Measurements from ENCODE around the gene CTBS.
"Not testable (repeated sequence)": the region's sequence is repeated elsewhere in the genome, so short reads cannot be mapped to it uniquely, and the experiment has no call there.

CTBS gene

DNA sequence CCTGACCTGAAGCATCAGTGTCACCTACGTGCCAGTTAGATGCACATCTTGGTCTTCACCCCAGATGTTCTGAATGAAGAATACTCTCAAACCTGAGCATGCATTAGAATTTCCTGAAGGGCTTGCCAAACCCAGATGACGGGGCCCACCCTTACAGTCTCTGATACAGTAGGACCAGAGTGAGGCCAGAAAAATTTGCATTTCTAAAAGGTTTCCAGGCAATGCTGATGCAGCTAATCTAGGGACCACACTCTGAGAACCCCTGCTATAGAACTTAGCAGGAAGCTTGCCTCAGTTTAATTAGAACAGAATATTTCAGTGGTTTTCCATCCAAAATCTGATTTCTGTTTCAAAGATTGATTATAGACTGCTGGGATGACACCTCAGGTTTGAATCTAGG is 9.9 kb upstream of the CTBS start:
- no peak for DNase-seq

DNA sequence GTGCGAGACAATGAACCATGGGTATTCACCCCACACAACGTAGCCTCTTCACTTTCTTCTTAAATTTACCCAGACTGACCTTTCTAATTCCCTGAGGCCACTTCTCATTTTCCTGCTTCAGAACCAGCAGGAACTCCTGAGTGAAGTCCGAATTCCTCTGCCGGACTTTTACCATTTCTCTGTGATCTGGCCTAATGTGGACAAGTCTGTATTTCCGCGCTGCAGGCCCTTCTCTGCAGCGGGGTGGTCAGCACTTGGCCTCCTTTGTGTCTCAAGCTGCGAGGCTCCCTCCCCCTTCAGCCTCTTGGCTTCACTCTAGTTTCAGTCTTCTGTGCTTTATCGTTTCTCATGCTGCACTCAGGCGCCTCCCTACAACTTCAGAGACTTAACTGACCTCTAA is 9.4 kb upstream of the CTBS start:
- no peak for DNase-seq

DNA sequence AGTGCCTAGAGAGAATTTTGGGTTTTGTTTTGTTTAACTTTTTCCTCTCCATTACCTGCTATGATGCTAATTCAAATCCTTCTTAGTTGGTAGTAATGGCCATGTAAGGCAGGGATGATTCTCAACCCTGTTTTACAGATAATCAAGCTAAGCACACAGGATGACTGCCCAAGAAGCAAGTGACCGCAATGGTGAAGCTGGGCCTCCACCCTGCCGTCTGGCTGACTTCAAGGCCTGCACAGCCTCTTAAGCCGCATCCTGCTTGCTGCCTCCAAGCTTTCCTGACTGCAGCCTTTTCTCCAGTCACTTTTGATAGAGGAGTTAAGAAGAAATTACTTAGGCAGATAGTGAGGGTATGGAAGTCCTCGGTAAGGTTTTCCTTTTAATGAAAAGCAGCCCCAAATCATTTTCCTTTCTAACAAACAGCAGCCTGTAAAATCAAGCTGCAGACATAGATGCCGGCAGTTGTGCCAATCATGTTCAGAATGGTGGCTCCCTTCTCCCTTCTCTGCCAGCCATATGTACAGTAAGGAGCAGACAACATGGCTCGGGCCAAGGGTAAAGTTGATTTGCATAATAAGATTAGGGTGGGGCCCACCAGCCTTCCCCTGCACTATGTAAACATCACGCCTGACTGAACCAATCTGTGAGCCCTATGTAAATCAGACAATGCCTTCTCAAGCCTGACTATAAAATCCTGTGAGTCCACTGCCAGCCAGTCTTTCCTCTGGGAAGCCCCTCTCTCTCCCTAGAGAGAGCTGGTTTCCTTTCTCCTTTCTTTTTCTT is 8.8 kb upstream of the CTBS start:
- DNase-seq: no peak

DNA sequence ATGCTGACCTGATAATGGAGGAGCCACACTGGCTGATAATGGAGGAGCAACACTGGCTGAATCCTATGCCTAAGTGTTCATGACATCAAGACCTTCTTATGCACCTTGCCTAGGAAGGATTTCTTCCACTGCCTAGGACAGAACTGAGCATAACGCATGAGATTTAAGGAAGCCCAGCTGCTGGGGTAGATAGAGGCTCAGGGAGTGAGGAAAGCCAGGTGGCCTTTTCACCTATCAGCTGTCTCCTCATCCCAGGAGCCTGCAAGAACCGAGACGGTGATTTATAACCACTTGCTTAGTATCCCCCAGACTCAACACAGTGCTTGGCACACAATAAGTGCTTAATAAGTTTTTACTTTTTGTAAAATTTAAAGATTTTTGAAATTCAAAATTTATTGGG is 7.4 kb upstream of the CTBS start:
- DNase-seq: no peak

DNA sequence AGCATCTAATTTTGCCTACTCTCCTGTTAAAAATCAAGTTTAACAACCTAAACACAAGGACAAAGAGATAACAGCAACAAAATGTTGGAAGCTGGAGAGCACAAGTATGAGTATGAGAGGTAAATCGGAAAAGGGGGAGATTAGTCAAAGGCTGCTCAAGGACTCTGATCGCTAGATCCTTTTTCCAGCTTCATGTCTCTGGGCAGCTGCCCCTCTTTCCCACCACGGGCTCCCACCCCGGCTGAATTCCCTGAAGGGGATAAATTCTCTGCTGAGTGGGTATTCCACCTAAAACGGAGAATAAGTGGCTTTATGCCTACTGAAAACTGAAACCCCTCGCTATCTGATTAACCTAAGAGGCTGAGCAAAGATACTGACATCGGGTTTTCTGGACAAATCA is 696 bp upstream of the CTBS start:
- DNase-seq: no peak

DNA sequence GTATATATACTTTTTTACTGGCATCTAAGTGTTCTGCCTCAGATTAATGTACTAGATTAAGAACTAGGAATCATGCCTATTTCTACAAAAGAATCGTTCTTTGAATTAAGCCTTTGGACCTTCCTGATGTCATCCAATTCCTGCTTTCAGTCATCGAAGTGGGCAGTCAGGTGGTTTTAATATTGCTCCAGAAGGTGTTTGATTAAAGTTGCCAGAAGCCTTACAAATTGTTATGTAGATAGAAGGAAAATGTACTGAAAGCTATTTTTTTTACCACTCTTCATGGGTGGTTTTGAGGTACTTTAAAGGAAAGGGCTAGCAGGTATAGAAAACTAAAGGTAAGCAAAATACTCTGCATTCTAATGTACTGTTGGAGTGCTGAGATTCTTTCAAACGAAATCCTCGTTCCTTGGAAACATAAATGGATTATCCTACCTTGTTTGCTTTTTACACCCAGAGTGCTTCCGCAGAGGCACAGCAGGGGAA is 716 bp downstream of the CTBS start:
- DNase-seq: no peak

DNA sequence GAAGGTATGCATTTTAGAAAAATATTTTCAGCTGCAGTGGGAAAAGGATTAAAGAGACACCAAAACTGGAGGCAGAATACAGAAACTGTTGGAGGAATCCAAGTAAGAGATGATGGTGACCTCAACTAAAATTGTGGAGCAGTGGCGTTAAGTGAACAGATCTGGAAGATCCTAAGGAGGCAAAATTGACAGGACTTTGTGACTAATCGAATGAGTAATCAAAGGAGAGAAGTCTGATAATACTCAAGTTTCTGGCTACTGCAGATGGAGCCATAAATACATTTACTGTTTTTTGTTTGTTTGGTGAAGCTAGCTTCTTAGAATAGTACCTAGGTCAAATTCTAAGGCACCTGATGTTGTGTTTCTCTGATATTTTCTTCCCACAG is 3.1 kb downstream of the CTBS start:
- no peak for DNase-seq

DNA sequence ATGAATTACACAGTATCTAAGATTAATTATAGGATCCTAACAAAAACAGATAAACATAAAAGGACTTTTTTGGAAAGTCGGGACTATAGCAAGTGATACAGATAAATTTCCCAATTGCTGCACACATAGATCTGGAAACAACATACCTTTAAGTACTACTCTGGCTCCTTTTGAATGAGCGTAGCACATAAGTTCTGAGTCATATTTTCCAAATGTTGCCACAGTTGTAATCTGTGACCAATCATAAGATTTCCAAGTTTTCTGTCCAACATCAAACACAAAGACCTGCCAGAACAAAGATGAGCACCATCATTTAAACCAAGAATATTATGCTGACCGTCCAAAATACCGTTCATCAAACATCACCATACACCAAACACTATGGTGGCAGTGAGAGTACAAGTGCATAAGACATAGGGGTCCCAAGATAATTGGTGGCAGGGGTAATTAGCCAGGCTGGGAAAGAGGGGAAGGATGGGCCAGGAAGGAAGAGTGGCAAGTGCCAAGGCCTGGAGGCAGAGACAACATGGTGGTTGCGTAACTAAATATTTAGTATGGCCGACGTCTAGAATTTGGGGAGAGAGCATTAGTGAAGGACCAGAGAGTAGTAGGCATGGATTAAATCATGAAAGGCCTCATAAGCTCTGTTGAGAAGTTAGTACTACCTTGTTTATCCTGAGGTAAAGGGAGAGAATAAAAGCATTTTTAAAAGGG is 3.6 kb downstream of the CTBS start:
- DNase-seq: no peak

DNA sequence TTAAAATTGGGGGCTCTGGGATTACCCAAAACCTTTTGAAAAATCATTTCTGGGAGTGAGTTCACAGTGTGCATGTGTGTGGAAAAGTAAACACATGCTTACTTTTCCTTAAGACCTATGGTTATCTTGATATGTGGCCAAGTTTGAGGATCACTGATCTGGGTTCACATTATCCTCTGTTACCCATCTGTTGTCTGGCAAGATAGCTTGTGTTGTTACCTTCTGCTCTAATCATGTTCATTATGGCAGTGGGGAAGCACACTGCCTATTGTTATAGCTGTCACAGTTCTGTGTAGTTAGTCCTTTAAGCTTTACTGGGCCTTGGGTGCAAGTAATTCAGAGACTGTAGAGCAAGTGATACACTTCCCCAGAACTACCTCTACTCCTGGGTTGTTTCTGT is 5.0 kb downstream of the CTBS start:
- DNase-seq: no peak

DNA sequence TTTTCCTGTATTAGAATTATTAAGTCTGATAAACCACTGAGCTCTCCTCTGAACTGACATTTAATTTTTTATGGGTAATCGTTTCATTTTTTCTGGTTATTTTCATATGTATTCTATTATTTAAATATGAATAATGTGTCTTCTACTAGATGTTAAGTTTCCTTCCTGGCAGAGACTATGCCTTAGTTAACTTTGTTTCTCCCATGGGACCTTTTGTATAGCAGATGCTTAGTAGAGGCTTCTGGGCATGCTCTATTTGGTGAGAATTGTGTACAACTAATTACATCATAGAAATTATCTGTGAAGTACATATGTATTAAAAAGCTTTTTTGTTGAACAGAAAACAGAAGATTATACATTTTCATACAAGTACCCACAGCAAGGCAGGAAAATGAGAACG is 23.4 kb downstream of the CTBS start:
- DNase-seq: no peak

DNA sequence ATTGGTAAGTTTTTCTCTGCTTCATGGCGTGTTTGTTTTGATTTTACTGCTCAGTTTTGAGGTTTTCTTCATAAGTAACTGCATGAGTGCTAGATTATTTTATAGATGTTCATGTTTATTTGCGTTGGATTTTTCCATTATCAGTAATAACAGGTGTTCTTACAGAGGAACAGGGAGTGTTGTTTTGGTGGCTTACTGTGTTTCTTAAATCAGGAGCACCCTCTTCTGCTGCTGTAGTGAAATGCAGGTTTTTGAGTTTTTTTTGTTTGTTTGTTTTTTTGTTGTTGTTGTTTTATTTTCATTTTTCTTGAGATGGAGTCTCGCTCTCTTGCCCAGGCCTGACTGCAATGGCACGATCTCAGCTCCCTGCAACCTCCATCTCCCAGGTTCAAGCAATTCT is 32.6 kb downstream of the CTBS start:
- DNase-seq: no peak

DNA sequence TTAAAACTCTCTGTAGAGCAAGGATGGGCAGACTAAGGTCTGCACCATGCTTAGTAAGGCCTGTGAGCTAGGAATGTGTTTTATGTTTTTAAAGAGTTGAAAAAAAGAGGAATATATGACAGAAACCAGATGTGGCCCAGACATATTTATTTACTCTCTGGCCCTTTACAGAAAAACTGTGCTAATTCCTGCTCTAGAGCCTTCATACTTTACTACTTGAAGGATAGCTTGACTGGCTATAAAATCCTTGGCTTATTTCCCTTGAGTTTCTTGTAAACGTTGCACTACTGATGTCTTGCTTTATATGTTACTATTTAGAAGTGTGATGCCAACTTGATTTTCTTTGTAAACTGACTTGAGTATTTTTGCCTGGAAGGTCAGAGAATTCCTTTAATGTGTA is 33.5 kb downstream of the CTBS start:
- DNase-seq: no peak

DNA sequence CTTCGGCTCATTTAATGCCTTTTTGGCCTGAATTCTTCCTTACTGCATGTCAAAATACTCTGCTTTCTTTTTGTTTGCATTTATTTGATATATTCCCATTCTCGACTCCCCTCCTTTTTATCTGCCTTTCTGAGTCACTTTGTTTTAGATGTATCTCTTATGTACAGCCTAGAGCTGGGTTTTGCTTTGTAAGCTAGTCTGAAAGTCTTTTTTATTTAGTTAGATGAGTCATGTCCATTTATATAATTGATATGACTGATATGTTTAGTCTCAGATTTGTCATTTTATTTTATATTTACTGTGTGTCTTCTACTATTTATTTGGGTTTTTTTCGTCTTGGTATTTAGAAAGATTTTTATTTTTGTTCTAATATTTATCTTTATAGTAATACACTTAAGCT is 34.3 kb downstream of the CTBS start:
- DNase-seq: no peak

DNA sequence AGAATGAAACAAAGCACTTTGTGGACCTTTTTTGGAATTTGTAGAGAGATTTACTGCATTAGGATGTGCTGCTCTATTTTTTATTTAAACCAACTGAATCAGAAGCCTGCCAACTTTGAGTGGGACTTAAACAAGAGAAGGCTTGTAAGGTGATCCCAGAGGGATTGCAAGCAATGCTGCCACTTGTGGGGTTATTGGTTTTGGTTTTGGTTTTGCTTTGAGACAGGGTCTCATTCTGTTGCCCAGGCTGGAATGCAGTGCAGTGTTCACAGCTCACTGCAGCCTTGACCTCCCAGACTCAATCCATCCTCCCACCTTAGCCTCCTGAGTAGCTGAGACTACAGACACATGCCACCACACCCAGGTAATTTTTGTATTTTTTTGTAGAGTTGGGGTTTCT is 35.6 kb downstream of the CTBS start:
- no peak for DNase-seq

DNA sequence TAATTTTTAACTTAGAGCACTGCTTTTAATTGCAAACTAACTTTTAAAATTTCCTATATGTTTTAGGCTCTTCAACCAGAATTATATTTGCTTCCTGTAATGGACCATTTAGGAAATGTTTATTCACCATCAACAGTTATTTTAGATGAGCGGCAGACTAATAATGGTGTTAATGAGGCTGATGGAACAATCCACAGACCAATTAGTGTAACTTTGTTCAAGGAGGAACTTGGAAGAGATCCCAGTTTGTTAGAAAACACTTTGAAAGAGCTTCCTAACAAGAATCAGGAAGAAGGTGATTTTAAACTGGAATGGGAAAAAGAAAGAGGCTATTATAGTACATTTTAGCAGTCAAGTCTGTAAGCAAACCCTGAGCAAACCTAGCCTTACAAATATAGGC is 48.5 kb downstream of the CTBS start:
- DNase-seq: no peak

DNA sequence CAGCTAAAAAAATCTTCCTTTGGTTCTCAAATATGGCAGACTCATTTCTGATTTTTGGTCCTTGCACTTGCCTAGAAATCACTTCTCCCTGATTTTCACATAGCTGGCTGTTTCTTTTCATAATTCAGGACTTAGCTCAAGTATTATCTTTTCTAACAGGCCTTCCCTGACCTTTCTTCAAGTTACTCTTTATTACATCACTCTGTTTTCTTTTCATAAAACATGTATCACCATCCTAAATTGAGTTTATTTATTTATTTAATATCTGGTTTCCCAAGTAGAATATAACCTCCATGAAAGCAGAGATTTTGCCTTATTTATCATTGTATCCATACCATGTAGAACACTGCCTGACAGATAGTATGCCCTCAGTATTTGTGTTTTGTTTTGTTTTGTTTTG is 49.6 kb downstream of the CTBS start:
- DNase-seq: no peak

DNA sequence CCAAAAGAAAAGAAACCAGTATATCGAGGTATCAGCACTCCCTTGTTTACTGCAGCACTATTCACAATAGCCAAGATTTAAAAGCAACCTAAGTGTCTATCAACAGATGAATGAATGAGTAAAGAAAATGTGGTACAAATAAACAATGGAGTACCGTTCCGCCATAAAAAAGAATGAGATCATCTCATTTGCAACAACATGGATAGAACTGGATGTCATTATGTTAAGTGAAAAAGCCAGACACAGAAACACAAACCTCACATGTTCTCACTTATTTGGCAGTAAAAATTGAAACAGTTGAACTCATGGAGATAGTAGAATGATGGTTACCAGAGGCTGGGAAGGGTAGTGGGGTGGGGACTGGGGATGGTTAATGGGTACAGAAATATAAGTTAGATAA is 63.6 kb downstream of the CTBS start:
- no peak for DNase-seq

DNA sequence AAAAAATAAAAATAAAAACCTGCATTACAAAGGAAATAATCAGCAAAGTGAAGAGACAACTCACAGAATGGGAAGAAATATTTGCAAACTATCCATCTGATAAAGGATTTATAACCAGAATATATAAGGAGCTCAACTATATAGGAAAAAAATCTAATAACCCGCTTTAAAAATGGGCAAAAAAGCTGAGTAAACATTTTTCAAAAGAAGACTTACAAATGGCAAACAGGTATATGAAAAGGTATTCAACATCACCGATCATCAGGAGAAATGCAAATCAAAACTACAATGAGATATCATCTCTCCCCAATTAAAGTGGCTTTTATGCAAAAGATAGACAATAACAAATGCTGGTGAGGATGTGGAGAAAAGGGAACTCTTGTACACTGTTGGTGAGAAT is 64.1 kb downstream of the CTBS start:
- DNase-seq: no peak

DNA sequence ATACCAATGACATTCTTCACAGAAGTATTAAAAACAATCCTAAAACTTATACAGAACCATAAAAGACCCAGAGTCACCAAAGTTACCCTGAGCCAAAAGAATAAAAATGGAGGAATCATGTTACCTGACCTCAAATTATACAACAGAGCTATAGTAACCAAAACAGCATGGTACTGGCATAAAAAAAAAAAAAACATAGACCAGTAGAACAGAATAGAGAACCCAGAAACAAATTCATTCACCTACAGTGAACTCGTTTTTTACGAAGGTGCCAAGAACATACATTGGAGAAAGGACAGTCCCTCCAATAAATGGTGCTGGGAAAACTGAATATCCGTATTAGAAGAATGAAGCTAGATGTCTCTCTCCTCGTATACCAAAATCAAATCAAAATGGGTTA is 65.2 kb downstream of the CTBS start:
- DNase-seq: no peak

DNA sequence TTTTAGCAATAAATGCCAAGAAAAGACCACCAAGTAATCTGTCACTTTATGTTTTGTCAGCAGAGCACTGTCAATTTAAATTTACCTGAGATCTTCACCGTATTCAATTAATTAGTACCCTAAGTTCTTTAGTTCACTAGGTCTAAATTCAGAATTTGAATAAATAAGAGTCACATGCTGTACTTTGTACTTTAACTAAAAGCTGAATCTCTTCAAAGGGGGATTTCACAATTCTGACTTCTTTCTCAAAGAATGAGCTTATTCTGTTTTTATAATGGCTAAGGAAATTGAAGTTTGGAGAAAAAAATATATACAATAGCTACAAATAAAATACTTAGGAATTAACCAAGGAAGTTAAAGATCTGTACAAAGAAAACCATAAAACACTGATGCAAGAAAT is 65.7 kb downstream of the CTBS start:
- DNase-seq: no peak

DNA sequence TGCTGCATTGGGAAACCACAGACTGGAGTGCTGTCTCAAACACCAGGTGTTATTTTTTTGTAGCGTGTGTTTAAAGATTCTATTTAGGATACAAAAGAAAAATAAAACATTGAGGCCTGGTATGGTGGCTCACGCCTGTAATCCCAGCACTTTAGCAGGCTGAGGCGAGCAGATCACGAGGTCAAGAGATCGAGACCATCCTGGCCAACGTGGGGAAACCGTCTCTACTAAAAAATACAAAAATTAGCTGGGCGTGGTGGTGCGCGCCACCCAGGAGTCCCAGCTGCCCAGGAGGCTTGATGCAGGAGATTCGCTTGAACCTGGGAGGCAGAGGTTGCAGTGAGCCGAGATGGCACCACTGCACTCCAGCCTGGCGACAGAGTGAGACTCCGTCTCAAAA is 66.4 kb downstream of the CTBS start:
- not testable (repeated sequence) for DNase-seq

DNA sequence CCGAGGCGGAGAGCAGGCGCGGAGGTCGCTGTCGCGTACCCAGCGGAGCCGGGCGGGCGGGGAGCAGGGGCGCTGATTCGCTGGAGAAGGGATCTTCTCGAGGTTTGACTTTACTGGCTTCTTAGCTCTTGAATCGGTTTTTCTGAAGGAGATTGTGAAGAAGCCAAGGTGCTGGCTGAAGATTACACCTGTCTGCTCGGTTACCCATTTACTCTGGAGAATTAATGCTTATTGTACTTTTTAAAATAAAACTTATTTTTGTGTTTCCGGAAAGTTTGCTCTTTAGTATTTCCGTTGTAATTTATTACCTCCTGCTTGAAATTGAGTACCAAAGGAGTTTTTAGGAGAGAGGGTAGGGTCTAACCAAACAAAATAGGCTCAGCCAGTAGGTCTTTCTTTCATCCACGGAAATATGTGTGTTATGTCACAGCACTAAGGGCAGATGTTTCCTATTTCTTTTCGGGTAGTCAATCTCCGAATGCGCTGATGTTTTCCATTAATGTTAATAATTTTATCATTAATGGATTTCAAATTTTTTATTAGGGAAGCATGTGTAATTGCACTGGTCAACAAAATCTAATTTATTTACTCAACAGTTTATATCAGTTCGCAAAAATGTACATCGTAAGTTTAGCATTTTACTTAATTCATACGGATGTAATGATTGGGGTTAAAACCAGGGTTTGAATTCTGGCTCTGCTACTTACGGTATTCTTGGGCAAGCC is 67.3 kb downstream of the CTBS start:
- DNase-seq: no peak

DNA sequence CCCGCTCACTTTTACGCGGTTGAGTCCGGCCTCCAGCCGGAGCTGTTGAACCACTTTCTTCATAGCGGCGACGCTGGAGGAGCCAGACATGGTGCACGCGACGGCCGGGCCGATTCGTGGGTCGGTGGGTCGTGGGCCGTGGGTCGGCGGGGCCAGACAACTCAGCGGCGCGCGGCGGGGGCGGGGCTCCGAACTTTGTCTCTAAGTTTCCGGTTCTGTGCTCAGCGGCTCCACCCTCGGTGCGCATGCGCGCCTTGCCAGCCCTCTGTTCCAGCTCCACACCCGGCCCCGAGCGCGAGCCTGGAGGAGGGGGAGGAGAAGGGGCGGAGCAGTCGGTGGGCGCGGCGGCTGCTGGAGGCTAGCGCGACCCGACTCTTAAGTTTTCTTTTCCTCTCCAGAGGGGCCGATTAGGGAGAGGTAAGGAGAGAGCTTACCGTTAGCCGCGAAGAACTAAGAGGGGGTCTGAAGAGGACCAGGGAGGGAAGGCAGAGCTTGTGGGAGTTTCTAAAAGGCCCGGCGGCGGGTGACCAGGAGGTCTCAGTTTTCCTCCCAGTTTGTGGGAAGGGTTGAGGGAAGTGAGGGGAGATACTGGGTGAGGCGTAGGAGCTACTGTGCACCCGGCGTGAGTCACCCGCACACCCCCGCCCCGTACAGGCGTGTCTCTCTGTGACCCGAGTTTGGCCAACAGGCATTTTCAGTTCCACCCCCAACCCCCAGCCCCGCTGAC is 68.1 kb downstream of the CTBS start, which contains the start of the genes GNG5 and SPATA1:
TSS of gene GNG5 (minus strand) at position 580 of the 727 bp plus-strand sequence. CDS start at position 90, 490 bp downstream.
TSS of gene SPATA1 (plus strand) at position 385 of the 727 bp plus-strand sequence. CDS start 9,974 bp downstream, outside the sequence.
- peak; percentile 94 for DNase-seq
